Lung (tissue), 12 donors: Measurements from ENCODE around the gene PDE6A. TPM values are rescaled to one million over a fixed set of nuclear protein-coding genes. Genes with fewer than 3 reads are reported as not detected.

Experiments
- ATAC-seq: fragments of 200-7000 bp; cut with Tn5 transposase; one replicate; pipeline ENCODE4 v1.9.1; 2020; ENCODE audit warnings: moderate number of reproducible peaks; ENCODE audit not compliant: insufficient read depth, low FRiP score
- DNase-seq, 3 donors: peaks; one replicate each; pipeline ENCODE4 v3.0.0-alpha.2; 2013 to 2017
- H3K27ac ChIP-seq, 2 donors: one replicate each; pipeline ENCODE4 v1.5.1; 2013; ENCODE audit warnings: mild to moderate bottlenecking in 2 of 2, moderate library complexity in 2 of 2, control low read depth in 1 of 2, inconsistent platforms in 1 of 2, low read depth in 1 of 2, low read length in 1 of 2
- H3K27me3 ChIP-seq, 3 donors: one replicate each; pipeline ENCODE4 v1.5.1; 2013; ENCODE audit warnings: low read length in 2 of 3; ENCODE audit not compliant: control insufficient read depth in 3 of 3, insufficient read depth in 3 of 3
- H3K36me3 ChIP-seq, 4 donors: one replicate each; pipeline ENCODE4 v1.5.1; 2013; ENCODE audit warnings: low read length in 4 of 4, mild to moderate bottlenecking in 1 of 4, moderate library complexity in 1 of 4; ENCODE audit not compliant: control insufficient read depth in 4 of 4, insufficient read depth in 4 of 4
- H3K4me1 ChIP-seq, 5 donors: one replicate each; pipeline ENCODE4 v1.5.1; 2013; ENCODE audit warnings: low read length in 5 of 5, mild to moderate bottlenecking in 2 of 5, moderate library complexity in 1 of 5; ENCODE audit not compliant: control insufficient read depth in 5 of 5, insufficient read depth in 5 of 5
- H3K4me3 ChIP-seq: one replicate; pipeline ENCODE4 v1.5.1; 2013; ENCODE audit warnings: mild to moderate bottlenecking, control low read depth, moderate library complexity
- H3K9ac ChIP-seq, 2 donors: one replicate each; pipeline ENCODE4 v1.5.1; 2013; ENCODE audit warnings: low read length in 2 of 2, control low read depth in 1 of 2; ENCODE audit not compliant: insufficient read depth in 1 of 2
- H3K9me3 ChIP-seq, 4 donors: one replicate each; pipeline ENCODE4 v1.5.1; 2013; ENCODE audit warnings: low read length in 3 of 4, mild to moderate bottlenecking in 1 of 4, moderate library complexity in 1 of 4; ENCODE audit not compliant: control insufficient read depth in 4 of 4, insufficient read depth in 3 of 4
- WGBS, 2 donors: extraction: QIAGEN DNeasy Blood & Tissue Kit; methylation state at CpG; one replicate each; pipeline ENCODE4 v1.1.7; 2013; 5-methylcytosine and 5-hydroxymethylcytosine counted together
- polyA plus RNA-seq, 2 donors: library from polyadenylated mRNA; stranded (reverse); fragments of 200-250 nt; gene quantifications; one replicate each; pipeline ENCODE4 v1.2.1, GENCODE V29; 2013
- total RNA-seq, 2 donors: library from RNA; depleted of rRNA in 1 of 2; stranded (reverse); fragments of >200 nt in 1 of 2; gene quantifications; one replicate each; pipeline ENCODE4 v1.2.1, GENCODE V29; 2014 to 2021
- TF ChIP-seq, protein P1 (sequence below): IDR thresholded peaks from 2 replicates; pipeline ENCODE4 v1.5.1; 2012; ENCODE audit warnings: mild to moderate bottlenecking; ENCODE audit errors: control extremely low read depth, extremely low read depth
- donor health status: control.
- donor health status: control.
- donor health status: Bipolar disorder and iron deficiency.
- donor health status: healthy.
- donor health status: DM: yes; HTN: yes; CAD: no.

PDE6A gene
- total and polyA plus RNA-seq, 4 donors: 0.03 to 0.06 (median 0.06) TPM; not detected in 1

DNA sequence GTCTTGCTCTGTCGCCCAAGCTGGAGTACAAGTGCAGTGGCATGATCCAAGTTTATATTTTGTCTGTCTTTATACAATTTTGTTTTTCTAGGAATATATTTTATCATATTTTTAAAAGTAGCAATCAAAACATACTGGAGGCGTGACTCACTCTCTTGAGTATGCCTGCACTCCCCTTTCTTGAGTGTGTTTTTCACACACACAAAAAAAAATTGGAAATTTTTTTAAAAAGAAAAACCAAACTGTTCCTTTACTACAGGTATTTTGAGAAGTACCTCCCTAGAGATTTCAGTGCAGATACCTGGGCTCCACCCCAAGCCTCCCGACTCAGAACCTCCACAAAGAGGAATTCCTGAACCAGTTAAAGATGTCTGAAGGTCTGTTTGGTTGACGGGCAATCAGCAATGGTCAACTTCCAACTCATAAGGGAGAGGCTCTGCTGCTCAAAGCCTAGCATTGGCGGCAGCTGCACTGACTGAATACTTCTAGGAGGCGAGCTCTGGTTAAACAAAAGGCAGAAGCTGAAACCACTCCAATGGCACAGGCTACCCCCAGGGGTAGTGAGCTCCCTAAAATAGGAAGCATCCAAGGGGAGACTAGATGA, 27.4 kb downstream of the PDE6A start:
- Histone ChIP-seq H3K4me1 (peaks cover 0 to 3% (median 0%) of the 10 kb centered on the region in 5 donors), H3K9ac (no peak overlapping the region), H3K27me3 (no peaks in the 10 kb centered on the region), H3K27ac (no peak overlapping the region), H3K4me3 (no peak overlapping the region), H3K36me3 (no peaks in the 10 kb centered on the region), H3K9me3 (no peaks in the 10 kb centered on the region)
- TF ChIP-seq, protein P1, sequence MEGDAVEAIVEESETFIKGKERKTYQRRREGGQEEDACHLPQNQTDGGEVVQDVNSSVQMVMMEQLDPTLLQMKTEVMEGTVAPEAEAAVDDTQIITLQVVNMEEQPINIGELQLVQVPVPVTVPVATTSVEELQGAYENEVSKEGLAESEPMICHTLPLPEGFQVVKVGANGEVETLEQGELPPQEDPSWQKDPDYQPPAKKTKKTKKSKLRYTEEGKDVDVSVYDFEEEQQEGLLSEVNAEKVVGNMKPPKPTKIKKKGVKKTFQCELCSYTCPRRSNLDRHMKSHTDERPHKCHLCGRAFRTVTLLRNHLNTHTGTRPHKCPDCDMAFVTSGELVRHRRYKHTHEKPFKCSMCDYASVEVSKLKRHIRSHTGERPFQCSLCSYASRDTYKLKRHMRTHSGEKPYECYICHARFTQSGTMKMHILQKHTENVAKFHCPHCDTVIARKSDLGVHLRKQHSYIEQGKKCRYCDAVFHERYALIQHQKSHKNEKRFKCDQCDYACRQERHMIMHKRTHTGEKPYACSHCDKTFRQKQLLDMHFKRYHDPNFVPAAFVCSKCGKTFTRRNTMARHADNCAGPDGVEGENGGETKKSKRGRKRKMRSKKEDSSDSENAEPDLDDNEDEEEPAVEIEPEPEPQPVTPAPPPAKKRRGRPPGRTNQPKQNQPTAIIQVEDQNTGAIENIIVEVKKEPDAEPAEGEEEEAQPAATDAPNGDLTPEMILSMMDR: no peak
- WGBS, 2 donors: 73 to 83% methylated on average over 6 of the region's 6 CpGs
- ATAC-seq: no peak
- DNase-seq: no peak

DNA sequence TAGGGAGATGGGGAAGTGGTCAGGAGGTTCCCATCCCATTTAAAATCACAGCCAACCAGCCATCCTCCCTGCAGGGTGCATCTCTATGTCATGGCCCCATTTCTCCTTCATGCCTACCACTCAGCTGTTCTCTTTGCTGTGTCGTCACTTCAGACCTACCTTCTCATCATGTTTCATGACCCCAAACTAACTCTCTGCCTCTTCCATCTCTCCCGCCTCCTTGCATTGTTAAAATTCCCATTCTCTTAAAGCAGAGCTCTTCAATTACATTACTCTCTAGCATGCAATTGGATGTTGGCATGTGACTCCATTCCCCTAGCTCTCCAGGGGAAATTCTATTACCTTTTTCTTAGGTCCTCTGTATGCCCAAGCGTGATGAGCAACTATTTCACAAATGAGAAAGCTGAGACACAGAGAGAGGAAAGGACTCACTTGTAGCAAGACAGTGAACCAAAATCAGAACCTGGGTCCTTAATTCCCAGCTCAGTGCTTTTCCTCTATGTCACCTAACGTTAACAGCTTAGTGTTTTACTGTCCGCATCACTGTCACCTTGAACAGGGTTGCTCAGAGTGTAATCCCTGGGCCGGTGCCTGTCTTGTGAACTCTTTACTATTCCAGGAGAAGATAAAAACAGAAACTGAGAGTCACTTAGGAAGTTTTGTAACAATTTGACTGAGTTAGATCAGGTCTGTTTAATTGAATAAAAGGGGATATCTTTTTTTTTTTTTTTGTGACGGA, 28.1 kb downstream of the PDE6A start:
- Histone ChIP-seq H3K9ac (no peak overlapping the region), H3K9me3 (no peaks in the 10 kb centered on the region), H3K4me1 (peaks cover 0 to 3% (median 0%) of the 10 kb centered on the region in 5 donors), H3K36me3 (no peaks in the 10 kb centered on the region), H3K27me3 (no peaks in the 10 kb centered on the region), H3K27ac (no peak overlapping the region), H3K4me3 (no peak overlapping the region)
- TF ChIP-seq, protein P1: no peak
- 86 to 89% methylated on average over 7 of the region's 7 CpGs for WGBS, 2 donors
- ATAC-seq: no peak
- no peak for DNase-seq

DNA sequence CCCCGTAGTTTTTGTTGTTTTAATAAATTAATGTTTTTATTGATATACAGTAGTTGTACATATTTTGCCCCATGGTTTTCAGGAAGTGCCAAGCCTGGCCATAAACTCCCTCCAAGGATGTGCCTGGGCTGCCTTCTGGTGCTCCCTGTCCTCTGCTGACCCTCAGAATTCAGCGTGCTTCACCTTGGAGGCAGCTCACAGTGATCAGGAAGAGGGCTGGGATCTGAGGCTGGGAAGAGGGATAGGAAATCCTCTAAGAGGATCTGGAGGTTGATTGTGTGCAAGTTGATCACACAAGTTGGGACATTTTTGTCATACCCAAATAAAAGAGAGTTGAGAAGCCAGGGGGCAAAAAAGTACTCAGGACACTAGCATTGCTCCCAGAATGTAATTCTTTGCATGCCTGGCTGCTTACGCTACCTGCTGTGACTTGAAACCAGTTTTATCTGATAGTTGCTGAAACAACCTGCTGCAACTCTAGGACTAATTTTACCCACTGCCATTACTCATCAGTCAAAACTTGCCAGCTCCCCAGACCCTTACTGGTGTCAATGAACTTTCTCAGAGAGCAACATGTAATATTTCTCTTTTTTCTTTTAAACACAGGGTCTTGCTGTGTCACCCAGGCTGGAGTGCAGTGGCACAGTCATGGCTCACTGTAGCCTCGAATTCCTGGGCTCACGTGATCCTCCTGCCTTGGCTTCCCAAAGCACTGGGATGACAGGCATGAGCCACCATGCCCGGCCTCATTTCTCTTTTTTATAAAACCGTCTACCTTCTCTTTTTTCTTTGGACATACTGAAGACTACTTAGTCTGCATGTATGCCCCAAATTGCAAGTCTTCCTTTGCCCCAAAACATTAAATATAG, 29.0 kb downstream of the PDE6A start:
- Histone ChIP-seq H3K4me1 (peaks cover 0 to 3% (median 0%) of the 10 kb centered on the region in 5 donors), H3K4me3 (no peak overlapping the region), H3K27me3 (no peaks in the 10 kb centered on the region), H3K9me3 (no peaks in the 10 kb centered on the region), H3K9ac (no peak overlapping the region), H3K27ac (no peak overlapping the region), H3K36me3 (no peaks in the 10 kb centered on the region)
- 84 to 87% methylated on average over 7 of the region's 7 CpGs for WGBS, 2 donors
- DNase-seq (no peak), ATAC-seq (no peak)
- TF ChIP-seq, protein P1: no peak
